ENCODE measurements around the gene RSPO4. TPM values are rescaled to one million over a fixed set of nuclear protein-coding genes. Genes with fewer than 3 reads are reported as not detected.

Gene RSPO4
- total and polyA plus RNA-seq, 2 donors (not counting 1 experiment from before 2014, with no cell fraction given): not detected

DNA sequence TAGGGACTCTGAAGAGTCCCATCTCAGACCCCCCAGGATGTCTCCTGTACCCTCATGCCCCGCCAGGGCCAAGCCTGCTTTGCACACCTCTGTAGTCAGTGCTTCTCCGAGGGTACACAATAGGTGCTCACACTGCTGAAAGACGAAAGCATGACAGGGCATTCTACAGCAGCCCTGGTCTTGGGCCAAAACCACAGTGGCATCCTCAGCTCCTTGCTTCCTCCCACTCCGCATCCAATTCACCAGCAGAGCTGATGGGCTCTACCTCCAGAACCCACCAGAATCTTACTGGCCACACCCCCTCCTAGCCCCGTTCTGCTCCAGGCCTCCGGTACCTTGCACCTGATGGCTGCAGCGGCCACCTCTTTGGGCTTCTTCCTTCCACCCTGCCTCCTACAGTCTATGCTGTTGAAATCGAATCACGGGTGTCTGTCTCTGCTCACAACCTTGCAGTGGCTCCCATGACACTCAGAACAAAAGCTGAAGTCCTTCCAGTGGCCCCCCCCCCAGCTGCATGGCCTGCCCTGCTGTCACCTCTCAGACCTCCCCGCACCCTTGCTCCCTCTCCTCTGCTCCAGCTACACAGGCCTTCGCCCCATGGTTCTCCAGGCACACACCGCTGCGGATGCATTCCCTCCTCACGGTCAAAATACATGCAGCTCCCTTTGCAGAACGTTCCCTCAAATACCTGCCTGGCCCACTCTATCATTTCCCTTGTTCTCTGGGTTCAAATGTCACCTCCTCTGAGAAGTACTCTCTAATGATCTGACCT is 87.2 kb downstream of the RSPO4 start:
- no peak overlapping the region for H3K4me3 ChIP-seq (replicated peaks in 1 of 4; ENCODE audit: control extremely low read depth in 1 of 4, insufficient read depth in 1 of 4, low read depth in 3 of 4, low read length in 4 of 4)
- no peak overlapping the region for H2AFZ ChIP-seq (ENCODE audit: low read length)
- peaks cover 2% of the 10 kb centered on the region for H3K27me3 ChIP-seq (ENCODE audit: control insufficient read depth, insufficient read depth, low read length)

DNA sequence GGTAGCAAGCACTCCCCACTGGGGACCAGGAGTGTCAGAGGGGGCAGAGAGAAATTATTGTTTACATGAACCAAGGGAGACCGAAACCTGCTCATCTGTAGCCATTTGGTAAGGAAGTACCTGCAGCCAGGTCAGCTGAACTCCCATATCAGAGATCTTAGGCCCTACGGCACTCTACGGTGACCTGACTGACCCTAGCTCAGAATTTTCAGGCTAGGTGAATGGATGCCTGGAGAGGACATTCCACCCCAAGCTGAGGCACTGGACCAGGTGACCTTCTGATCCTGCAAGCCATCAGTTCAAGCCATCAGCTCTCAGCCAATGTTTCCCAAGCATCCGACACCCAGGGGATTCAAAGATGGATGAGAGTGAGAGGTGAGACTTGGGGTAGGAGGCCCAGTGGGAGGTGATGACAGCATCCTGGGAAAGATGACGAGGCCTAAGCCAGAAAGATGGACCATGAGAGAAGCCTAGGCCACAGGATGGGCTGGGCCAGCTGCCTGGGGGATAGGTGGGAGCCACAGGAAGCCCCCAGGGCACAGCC is 88.7 kb downstream of the RSPO4 start:
- H3K36me3 ChIP-seq (ENCODE audit: control insufficient read depth, insufficient read depth, low read length): no peaks in the 10 kb centered on the region
- no peak overlapping the region for H3K9ac ChIP-seq (ENCODE audit: insufficient read depth, low read length)
- peaks cover 3% of the 10 kb centered on the region for H3K4me1 ChIP-seq (ENCODE audit: control insufficient read depth, extremely low read depth, insufficient read depth, low read length)
- H3K9me3 ChIP-seq (ENCODE audit: control insufficient read depth, insufficient read depth, low read depth, low read length): no peaks in the 10 kb centered on the region
- DNase-seq (ENCODE audit: low read depth in 2 of 2): no peak
- H3K27ac ChIP-seq (ENCODE audit: insufficient read depth, low read length): no peak overlapping the region
- no peak overlapping the region for H3K4me3 ChIP-seq (replicated peaks in 1 of 4; ENCODE audit: control extremely low read depth in 1 of 4, insufficient read depth in 1 of 4, low read depth in 3 of 4, low read length in 4 of 4)
- no peak for TF ChIP-seq CTCF (conservative IDR thresholded peaks at IDR 0.05 in 1 of 2, IDR thresholded peaks at IDR 0.05 in 1 of 2; ENCODE audit: low read depth in 1 of 2, low read length in 2 of 2)
- no peak for TF ChIP-seq EZH2 (IDR thresholded peaks at IDR 0.05; ENCODE audit: low read length, missing control alignments)
- no peaks in the 10 kb centered on the region for H3K79me2 ChIP-seq (ENCODE audit: control insufficient read depth, insufficient read depth, low read length)
- H3K27me3 ChIP-seq (ENCODE audit: control insufficient read depth, insufficient read depth, low read length): peaks cover 2% of the 10 kb centered on the region
- H2AFZ ChIP-seq (ENCODE audit: low read length): no peak overlapping the region
- no peaks in the 10 kb centered on the region for H4K20me1 ChIP-seq (ENCODE audit: control insufficient read depth, extremely low read depth, insufficient read depth, low read length)
- H3K4me2 ChIP-seq (ENCODE audit: extremely low read depth, insufficient read depth, low read length): no peak overlapping the region

More for the DNA sequence above, 87.2 kb downstream of the RSPO4 start:
- Histone ChIP-seq H3K4me1 (ENCODE audit: control insufficient read depth, extremely low read depth, insufficient read depth, low read length) (peaks cover 3% of the 10 kb centered on the region), H3K79me2 (ENCODE audit: control insufficient read depth, insufficient read depth, low read length) (no peaks in the 10 kb centered on the region), H3K36me3 (ENCODE audit: control insufficient read depth, insufficient read depth, low read length) (no peaks in the 10 kb centered on the region), H3K4me2 (ENCODE audit: extremely low read depth, insufficient read depth, low read length) (no peak overlapping the region), H3K9me3 (ENCODE audit: control insufficient read depth, insufficient read depth, low read depth, low read length) (no peaks in the 10 kb centered on the region), H3K27ac (ENCODE audit: insufficient read depth, low read length) (no peak overlapping the region), H4K20me1 (ENCODE audit: control insufficient read depth, extremely low read depth, insufficient read depth, low read length) (no peaks in the 10 kb centered on the region), H3K9ac (ENCODE audit: insufficient read depth, low read length) (no peak overlapping the region)
- TF ChIP-seq CTCF (conservative IDR thresholded peaks at IDR 0.05 in 1 of 2, IDR thresholded peaks at IDR 0.05 in 1 of 2; ENCODE audit: low read depth in 1 of 2, low read length in 2 of 2): no peak
- TF ChIP-seq EZH2 (IDR thresholded peaks at IDR 0.05; ENCODE audit: low read length, missing control alignments): no peak
- no peak for DNase-seq (ENCODE audit: low read depth in 2 of 2)

GRCh38 chr20:911882-912600 is 90.1 kb downstream of the RSPO4 start:
- H3K27me3 ChIP-seq (ENCODE audit: control insufficient read depth, insufficient read depth, low read length): no peaks in the 10 kb centered on the region
- no peak overlapping the region for H3K4me3 ChIP-seq (replicated peaks in 1 of 4; ENCODE audit: control extremely low read depth in 1 of 4, insufficient read depth in 1 of 4, low read depth in 3 of 4, low read length in 4 of 4)
- no peak overlapping the region for H3K9ac ChIP-seq (ENCODE audit: insufficient read depth, low read length)
- peaks cover 3% of the 10 kb centered on the region for H3K4me1 ChIP-seq (ENCODE audit: control insufficient read depth, extremely low read depth, insufficient read depth, low read length)
- H2AFZ ChIP-seq (ENCODE audit: low read length): no peak overlapping the region
- H3K4me2 ChIP-seq (ENCODE audit: extremely low read depth, insufficient read depth, low read length): no peak overlapping the region
- no peaks in the 10 kb centered on the region for H3K9me3 ChIP-seq (ENCODE audit: control insufficient read depth, insufficient read depth, low read depth, low read length)
- no peak overlapping the region for H3K27ac ChIP-seq (ENCODE audit: insufficient read depth, low read length)
- TF ChIP-seq CTCF (conservative IDR thresholded peaks at IDR 0.05 in 1 of 2, IDR thresholded peaks at IDR 0.05 in 1 of 2; ENCODE audit: low read depth in 1 of 2, low read length in 2 of 2) (no peak), EZH2 (IDR thresholded peaks at IDR 0.05; ENCODE audit: low read length, missing control alignments) (no peak)
- DNase-seq (ENCODE audit: low read depth in 2 of 2): no peak
- no peaks in the 10 kb centered on the region for H3K79me2 ChIP-seq (ENCODE audit: control insufficient read depth, insufficient read depth, low read length)
- no peaks in the 10 kb centered on the region for H3K36me3 ChIP-seq (ENCODE audit: control insufficient read depth, insufficient read depth, low read length)
- H4K20me1 ChIP-seq (ENCODE audit: control insufficient read depth, extremely low read depth, insufficient read depth, low read length): no peaks in the 10 kb centered on the region

Measured in fibroblast of lung (primary cell).